OCI-LY1 (cell line): Measurements from ENCODE around the gene THEM4.

Experiments used
- H2AFZ ChIP-seq: fragments of 200-600 bp; sonication (generic), shearing (Covaris generic); 2 replicates; pipeline ENCODE4 v1.6.0; 2014; ENCODE audit warnings: antibody characterized with exemption, mild to moderate bottlenecking, low read length
- H3F3A ChIP-seq: fragments of 200-600 bp; sonication (generic), shearing (Covaris generic); 2 replicates; pipeline ENCODE4 v1.6.0; 2014; ENCODE audit warnings: mild to moderate bottlenecking, antibody characterized with exemption, low read length, moderate library complexity; ENCODE audit not compliant: insufficient read depth
- H3K27ac ChIP-seq: fragments of 200-600 bp; sonication (generic); 2 replicates; pipeline ENCODE4 v1.5.1; 2014; ENCODE audit warnings: low read length, mixed run types, mild to moderate bottlenecking, low read depth; ENCODE audit not compliant: poor library complexity, severe bottlenecking
- H3K27me3 ChIP-seq: fragments of 200-600 bp; sonication (generic); 2 replicates; pipeline ENCODE4 v1.6.0; 2014; ENCODE audit warnings: antibody characterized with exemption, mild to moderate bottlenecking, low read length, moderate library complexity; ENCODE audit not compliant: insufficient read depth
- H3K36me3 ChIP-seq: fragments of 200-600 bp; sonication (generic); 2 replicates; pipeline ENCODE4 v1.6.1; 2014; ENCODE audit warnings: mild to moderate bottlenecking, antibody characterized with exemption, low read length, moderate library complexity, mixed read lengths; ENCODE audit not compliant: insufficient read depth
- H3K4me1 ChIP-seq: fragments of 200-600 bp; sonication (generic); 2 replicates; pipeline ENCODE4 v1.5.1; 2014; ENCODE audit warnings: mild to moderate bottlenecking, low read length, moderate library complexity; ENCODE audit not compliant: insufficient read depth, severe bottlenecking
- H3K4me2 ChIP-seq: fragments of 200-600 bp; sonication (generic), shearing (Covaris generic); 2 replicates; pipeline ENCODE4 v1.6.1; 2014; ENCODE audit warnings: low read length
- H3K4me3 ChIP-seq: fragments of 200-600 bp; sonication (generic); 2 replicates; pipeline ENCODE4 v1.5.1; 2014; ENCODE audit warnings: low read length, low read depth, mild to moderate bottlenecking, mixed read lengths; ENCODE audit not compliant: poor library complexity, severe bottlenecking
- H3K79me2 ChIP-seq: fragments of 200-600 bp; shearing (Covaris generic); 2 replicates; pipeline ENCODE4 v1.6.1; 2016; ENCODE audit warnings: mixed run types, low read length, mixed read lengths; ENCODE audit not compliant: insufficient read depth
- H3K9ac ChIP-seq: fragments of 200-600 bp; sonication (generic), shearing (Covaris generic); 2 replicates; pipeline ENCODE4 v1.6.1; 2014; ENCODE audit warnings: mild to moderate bottlenecking, low read length, mixed read lengths
- H3K9me2 ChIP-seq: fragments of 200-600 bp; sonication (generic), shearing (Covaris generic); 2 replicates; pipeline ENCODE4 v1.6.1; 2014; ENCODE audit warnings: low read depth, mild to moderate bottlenecking, low read length, mixed read lengths
- H3K9me3 ChIP-seq: fragments of 200-600 bp; shearing (Covaris generic); 2 replicates; pipeline ENCODE4 v1.6.1; 2014; ENCODE audit warnings: low read length, mixed read lengths
- H4K20me1 ChIP-seq: fragments of 200-600 bp; sonication (generic), shearing (Covaris generic); 2 replicates; pipeline ENCODE4 v1.6.0; 2016; ENCODE audit warnings: mild to moderate bottlenecking, low read length; ENCODE audit not compliant: insufficient read depth
- CTCF ChIP-seq: fragments of 200-600 bp; sonication (generic), shearing (Covaris generic); IDR thresholded peaks from 2 replicates; pipeline ENCODE4 v1.5.1; 2017; ENCODE audit warnings: mild to moderate bottlenecking, antibody characterized with exemption, low read length, moderate library complexity, mixed read lengths
- EZH2 ChIP-seq: fragments of 200-600 bp; sonication (generic), shearing (Covaris generic); IDR thresholded peaks from 2 replicates; pipeline ENCODE4 v1.8.0; 2017; ENCODE audit warnings: borderline replicate concordance, mixed run types, mild to moderate bottlenecking, antibody characterized with exemption, low read length, moderate library complexity, mixed read lengths

The THEM4 gene

GRCh38 chr1:151948506-151948905 is 39.2 kb upstream of the THEM4 start:
- H3K9me3 ChIP-seq, result no peaks in the 10 kb centered on the region
- H3F3A ChIP-seq, result no peaks in the 10 kb centered on the region
- H3K9ac ChIP-seq, result no peak overlapping the region
- TF ChIP-seq CTCF, result no peak
- no peak overlapping the region for H3K4me3 ChIP-seq
- H2AFZ ChIP-seq, result no peak overlapping the region
- H3K27ac ChIP-seq, result no peak overlapping the region
- H3K4me2 ChIP-seq, result no peak overlapping the region
- H4K20me1 ChIP-seq, result no peaks in the 10 kb centered on the region
- no peaks in the 10 kb centered on the region for H3K27me3 ChIP-seq
- no peaks in the 10 kb centered on the region for H3K36me3 ChIP-seq
- H3K4me1 ChIP-seq, result no peaks in the 10 kb centered on the region
- no peaks in the 10 kb centered on the region for H3K9me2 ChIP-seq
- no peaks in the 10 kb centered on the region for H3K79me2 ChIP-seq

DNA sequence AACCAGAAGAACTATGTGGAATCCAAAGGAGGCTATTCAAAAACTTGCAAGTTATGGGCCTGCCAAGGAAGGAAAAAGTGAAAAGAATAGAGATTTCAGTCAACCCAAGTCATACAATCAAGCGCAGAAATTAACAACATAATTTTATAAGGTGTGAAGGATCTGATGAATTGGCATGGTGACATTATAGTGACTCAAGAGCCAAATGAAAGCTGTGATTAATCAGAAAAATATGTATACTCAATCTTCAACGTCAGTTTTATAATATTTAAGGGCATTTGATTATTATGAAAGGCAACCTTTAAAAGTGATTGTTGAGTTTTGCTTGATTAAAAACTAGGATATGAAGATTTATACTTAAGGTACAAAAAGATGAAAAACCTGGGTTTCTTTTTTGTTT is 37.8 kb upstream of the THEM4 start:
- Histone ChIP-seq H2AFZ (no peak overlapping the region), H3K4me2 (no peak overlapping the region), H3F3A (no peaks in the 10 kb centered on the region), H3K9me3 (no peaks in the 10 kb centered on the region), H3K27me3 (no peaks in the 10 kb centered on the region), H3K4me3 (no peak overlapping the region), H3K9ac (no peak overlapping the region), H4K20me1 (no peaks in the 10 kb centered on the region), H3K4me1 (no peaks in the 10 kb centered on the region), H3K79me2 (no peaks in the 10 kb centered on the region), H3K36me3 (no peaks in the 10 kb centered on the region), H3K27ac (no peak overlapping the region), H3K9me2 (no peaks in the 10 kb centered on the region)
- TF ChIP-seq CTCF, result no peak

GRCh38 chr1:151945725-151946722 is 36.7 kb upstream of the THEM4 start:
- Histone ChIP-seq H3K79me2 (no peaks in the 10 kb centered on the region), H3K36me3 (no peaks in the 10 kb centered on the region), H3K27me3 (no peaks in the 10 kb centered on the region), H3K9ac (no peak overlapping the region), H3K9me3 (no peaks in the 10 kb centered on the region), H2AFZ (no peak overlapping the region), H3K4me1 (no peaks in the 10 kb centered on the region), H4K20me1 (no peaks in the 10 kb centered on the region), H3K4me2 (no peak overlapping the region), H3K9me2 (no peaks in the 10 kb centered on the region), H3K4me3 (no peak overlapping the region), H3K27ac (no peak overlapping the region), H3F3A (no peaks in the 10 kb centered on the region)
- TF ChIP-seq EZH2 (no peak), CTCF (no peak)
